Prostate gland (tissue), 2 donors: Measurements from ENCODE around the gene HRNR. TPM values are rescaled to one million over a fixed set of nuclear protein-coding genes. Genes with fewer than 3 reads are reported as not detected.
"Not testable (repeated sequence)": the region's sequence is repeated elsewhere in the genome, so short reads cannot be mapped to it uniquely, and the experiment has no call there.

Source experiments
- DNase-seq: peaks from one replicate; pipeline ENCODE4 v3.0.0-alpha.2; 2019; ENCODE audit warnings: low spot score
- H3K27ac ChIP-seq, 2 donors: fragments of 200-600 bp; sonication (generic); 2 replicates each; pipeline ENCODE4 v1.5.1; 2017 to 2019
- H3K27me3 ChIP-seq: fragments of 200-600 bp; sonication (generic); replicated peaks from 2 replicates; pipeline ENCODE4 v1.5.1; 2019; ENCODE audit not compliant: insufficient read depth
- H3K36me3 ChIP-seq, 2 donors: fragments of 200-600 bp; sonication (generic); 1 replicate in 1 of 2; 2 replicates in 1 of 2; pipeline versions ENCODE4 v1.5.1 to v1.8.1; 2017 to 2019
- H3K4me1 ChIP-seq: fragments of 200-600 bp; sonication (generic); replicated peaks from 2 replicates; pipeline ENCODE4 v1.5.1; 2019
- H3K4me3 ChIP-seq, 2 donors: fragments of 200-600 bp; sonication (generic); 2 replicates each; pipeline ENCODE4 v1.5.1; 2017 to 2019
- H3K9me3 ChIP-seq: fragments of 200-600 bp; sonication (generic); 2 replicates; pipeline ENCODE4 v1.5.1; 2017
- POLR2A ChIP-seq: fragments of 450-650 bp; IDR thresholded peaks from one replicate; pipeline ENCODE4 v1.6.1; 2016; ENCODE audit warnings: antibody characterized with exemption, mild to moderate bottlenecking
- POLR2AphosphoS5 ChIP-seq: sonication (generic); formaldehyde crosslinking; IDR thresholded peaks from one replicate; pipeline ENCODE4 v1.6.1; 2017; ENCODE audit warnings: antibody characterized with exemption
- WGBS: methylation state at CpG from one replicate; pipeline ENCODE4 v1.1.5; 2018; 5-methylcytosine and 5-hydroxymethylcytosine counted together
- intact Hi-C: fragments of 100-400 bp; cut with DNase I; formaldehyde crosslinking; loops from one replicate; pipeline ENCODE4 v1.14.2; 2022
- total RNA-seq, 2 donors: library from RNA; depleted of rRNA; stranded (reverse); fragments of >200 nt; gene quantifications; one replicate each; pipeline ENCODE4 v1.1.0, GENCODE V29; 2016
- TF ChIP-seq, protein P1 (sequence below), 4 experiments: fragments of 200-600 bp in 2 of 4; fragments of 450-650 bp in 2 of 4; sonication (generic) in 2 of 4; IDR thresholded peaks; 1 replicate in 3 of 4; 2 replicates in 1 of 4; pipeline ENCODE4 v1.5.1; 2016 to 2019; ENCODE audit warnings: antibody characterized with exemption in 4 of 4, mild to moderate bottlenecking in 2 of 4, moderate library complexity in 2 of 4

The HRNR gene
- total RNA-seq, 2 donors from 2014 or later: 0.06 TPM; not detected in 1

DNA sequence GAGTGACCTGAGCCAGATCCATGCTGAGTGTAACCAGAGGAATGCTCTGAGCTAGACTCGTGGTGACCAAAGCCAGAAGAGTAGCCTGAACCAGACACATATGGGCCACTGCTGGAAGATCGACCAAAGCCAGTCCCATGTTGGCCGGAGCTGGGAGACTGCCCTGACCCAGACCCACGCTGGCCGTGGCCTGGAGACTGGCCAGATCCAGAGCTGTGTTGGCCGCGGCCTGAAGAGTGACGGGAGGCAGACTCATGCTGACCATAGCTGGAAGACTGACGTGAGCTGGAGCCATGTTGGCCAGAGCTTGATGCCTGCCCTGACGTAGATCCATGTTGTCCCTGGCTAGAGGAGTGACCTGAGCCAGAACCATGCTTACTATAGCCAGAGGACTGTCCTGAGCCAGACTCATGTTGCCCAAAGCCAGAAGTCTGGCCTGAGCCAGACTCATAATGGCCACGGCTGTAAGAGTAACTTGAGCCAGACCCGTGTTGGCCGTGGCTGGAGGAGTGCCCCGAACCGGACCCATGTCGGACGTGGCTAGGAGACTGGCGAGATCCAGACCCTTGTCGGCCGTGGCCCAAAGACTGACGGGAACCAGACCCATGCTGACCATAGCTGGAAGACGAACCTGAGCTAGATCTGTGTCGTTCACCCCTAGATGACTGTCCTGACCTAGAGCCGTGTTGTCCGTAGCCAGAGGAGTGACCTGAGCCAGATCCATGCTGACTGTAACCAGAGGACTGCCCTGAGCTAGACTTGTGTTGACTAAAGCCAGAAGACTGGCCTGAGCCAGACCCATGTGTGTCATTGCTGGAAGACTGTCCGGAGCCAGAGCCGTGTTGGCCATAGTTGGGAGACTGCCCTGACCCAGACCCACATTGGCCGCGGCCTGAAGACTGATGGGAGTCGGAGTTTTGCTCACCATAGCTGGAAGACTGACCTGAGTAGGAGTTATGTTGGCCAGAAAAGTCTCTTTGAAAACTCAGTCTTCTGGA lies 3.5 kb downstream of the HRNR start:
- Histone ChIP-seq H3K4me1 (no peaks in the 10 kb centered on the region), H3K4me3 (no peak overlapping the region), H3K36me3 (no peaks in the 10 kb centered on the region), H3K27me3 (no peaks in the 10 kb centered on the region), H3K9me3 (no peaks in the 10 kb centered on the region), H3K27ac (no peak overlapping the region)
- TF ChIP-seq, protein P1, sequence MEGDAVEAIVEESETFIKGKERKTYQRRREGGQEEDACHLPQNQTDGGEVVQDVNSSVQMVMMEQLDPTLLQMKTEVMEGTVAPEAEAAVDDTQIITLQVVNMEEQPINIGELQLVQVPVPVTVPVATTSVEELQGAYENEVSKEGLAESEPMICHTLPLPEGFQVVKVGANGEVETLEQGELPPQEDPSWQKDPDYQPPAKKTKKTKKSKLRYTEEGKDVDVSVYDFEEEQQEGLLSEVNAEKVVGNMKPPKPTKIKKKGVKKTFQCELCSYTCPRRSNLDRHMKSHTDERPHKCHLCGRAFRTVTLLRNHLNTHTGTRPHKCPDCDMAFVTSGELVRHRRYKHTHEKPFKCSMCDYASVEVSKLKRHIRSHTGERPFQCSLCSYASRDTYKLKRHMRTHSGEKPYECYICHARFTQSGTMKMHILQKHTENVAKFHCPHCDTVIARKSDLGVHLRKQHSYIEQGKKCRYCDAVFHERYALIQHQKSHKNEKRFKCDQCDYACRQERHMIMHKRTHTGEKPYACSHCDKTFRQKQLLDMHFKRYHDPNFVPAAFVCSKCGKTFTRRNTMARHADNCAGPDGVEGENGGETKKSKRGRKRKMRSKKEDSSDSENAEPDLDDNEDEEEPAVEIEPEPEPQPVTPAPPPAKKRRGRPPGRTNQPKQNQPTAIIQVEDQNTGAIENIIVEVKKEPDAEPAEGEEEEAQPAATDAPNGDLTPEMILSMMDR (IDR thresholded peaks at IDR 0.05): no peak
- TF ChIP-seq POLR2AphosphoS5 (no peak), POLR2A (no peak)
- DNase-seq: no peak
- intact Hi-C loops: no loop called here
- WGBS: 92% methylated on average over 30 of the region's 30 CpGs

DNA sequence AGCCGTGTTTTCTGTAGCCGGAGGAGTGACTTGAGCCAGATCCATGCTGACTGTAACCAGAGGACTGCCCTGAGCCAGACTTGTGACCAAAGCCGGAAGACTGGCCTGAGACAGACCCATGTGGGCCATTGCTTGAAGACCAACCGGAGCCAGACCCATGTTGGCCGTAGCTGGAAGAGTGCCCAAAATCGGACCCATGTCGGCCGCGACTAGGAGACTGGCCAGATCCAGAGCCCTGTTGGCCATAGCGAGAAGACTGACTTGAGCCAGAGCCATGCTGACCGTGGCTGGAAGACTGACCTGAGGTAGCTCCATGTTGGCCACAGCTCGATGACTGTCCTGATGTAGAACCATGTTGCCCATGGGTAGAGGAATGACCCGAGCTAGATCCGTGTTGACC lies 4.6 kb downstream of the HRNR start:
- H3K27me3 ChIP-seq, H3K36me3 ChIP-seq, DNase-seq, H3K4me3 ChIP-seq, intact Hi-C loops, H3K27ac ChIP-seq, H3K9me3 ChIP-seq, H3K4me1 ChIP-seq: not testable (repeated sequence)
- 92% methylated on average over 13 of the region's 14 CpGs for WGBS

DNA sequence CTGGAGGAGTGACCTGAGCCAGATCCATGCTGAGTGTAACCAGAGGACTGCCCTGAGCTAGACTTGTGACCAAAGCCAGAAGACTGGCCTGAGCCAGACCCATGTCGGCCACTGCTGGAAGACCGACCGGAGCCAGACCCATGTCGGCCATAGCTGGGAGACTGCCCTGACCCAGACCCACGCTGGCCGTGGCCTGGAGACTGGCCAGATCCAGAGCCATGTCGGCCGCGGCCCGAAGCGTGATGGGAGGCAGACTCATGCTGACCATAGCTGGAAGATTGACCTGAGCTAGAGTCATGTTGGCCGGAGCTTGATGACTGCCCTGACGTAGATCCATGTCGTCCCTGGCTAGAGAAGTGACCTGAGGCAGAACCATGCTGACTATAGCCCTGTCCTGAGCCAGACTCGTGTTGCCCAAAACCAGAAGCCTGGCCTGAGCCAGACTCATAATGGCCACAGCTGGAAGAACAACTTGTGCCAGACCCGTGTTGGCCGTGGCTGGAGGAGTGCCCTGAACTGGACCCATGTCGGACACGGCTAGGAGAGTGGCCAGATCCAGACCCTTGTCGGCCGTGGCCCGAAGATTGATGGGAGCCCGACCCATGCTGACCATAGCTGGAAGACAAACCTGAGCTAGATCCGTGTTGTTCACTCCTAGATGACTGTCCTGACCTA lies 5.1 kb downstream of the HRNR start:
- 93% methylated on average over 24 of the region's 24 CpGs for WGBS
- H3K9me3 ChIP-seq: no peaks in the 10 kb centered on the region
- H3K36me3 ChIP-seq: no peaks in the 10 kb centered on the region
- no peak overlapping the region for H3K27ac ChIP-seq
- H3K4me1 ChIP-seq: no peaks in the 10 kb centered on the region
- DNase-seq: no peak
- no peaks in the 10 kb centered on the region for H3K27me3 ChIP-seq
- intact Hi-C loops: no loop called here
- H3K4me3 ChIP-seq: no peak overlapping the region
- TF ChIP-seq POLR2A (no peak), POLR2AphosphoS5 (no peak)
- TF ChIP-seq, protein P1 (IDR thresholded peaks at IDR 0.05): no peak

DNA sequence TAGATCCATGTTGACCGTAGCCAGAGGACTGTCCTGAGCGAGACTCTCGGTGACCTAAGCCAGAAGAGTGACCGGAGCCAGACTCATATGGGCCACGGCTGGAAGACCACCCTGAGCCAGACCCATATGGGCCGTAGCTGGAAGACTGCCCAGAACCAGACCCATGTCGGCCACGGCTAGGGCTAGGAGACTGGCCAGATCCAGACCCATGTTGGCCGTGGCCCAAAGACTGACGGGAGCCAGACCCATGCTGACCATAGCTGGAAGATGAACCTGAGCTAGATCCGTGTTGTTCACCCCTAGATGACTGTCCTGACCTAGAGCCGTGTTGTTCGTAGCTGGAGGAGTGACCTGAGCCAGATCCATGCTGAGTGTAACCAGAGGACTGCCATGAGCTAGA lies 8.4 kb downstream of the HRNR start:
- H3K4me1 ChIP-seq, H3K27me3 ChIP-seq, DNase-seq, intact Hi-C loops, H3K4me3 ChIP-seq, H3K36me3 ChIP-seq, H3K27ac ChIP-seq, H3K9me3 ChIP-seq: not testable (repeated sequence)
- WGBS: 96% methylated on average over 8 of the region's 13 CpGs

DNA sequence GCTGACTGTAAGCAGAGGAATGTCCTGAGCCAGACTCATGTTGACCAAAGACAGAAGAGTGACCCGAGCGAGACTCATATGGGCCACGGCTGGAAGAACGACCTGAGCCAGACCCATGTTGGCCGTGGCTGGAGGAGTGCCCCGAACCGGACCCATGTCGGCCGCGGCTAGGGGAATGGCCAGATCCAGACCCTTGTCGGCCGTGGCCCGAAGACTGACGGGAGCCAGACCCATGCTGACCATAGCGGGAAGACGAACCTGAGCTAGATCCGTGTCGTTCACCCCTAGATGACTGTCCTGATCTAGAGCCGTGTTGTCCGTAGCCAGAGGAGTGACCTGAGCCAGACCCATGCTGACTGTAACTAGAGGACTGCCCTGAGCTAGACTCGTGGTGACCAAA lies 9.1 kb downstream of the HRNR start:
- H3K4me1 ChIP-seq, H3K27ac ChIP-seq, intact Hi-C loops, H3K27me3 ChIP-seq, H3K4me3 ChIP-seq, H3K9me3 ChIP-seq, DNase-seq, H3K36me3 ChIP-seq: not testable (repeated sequence)
- WGBS: no CpG with 5 or more reads among the region's 21 CpGs

DNA sequence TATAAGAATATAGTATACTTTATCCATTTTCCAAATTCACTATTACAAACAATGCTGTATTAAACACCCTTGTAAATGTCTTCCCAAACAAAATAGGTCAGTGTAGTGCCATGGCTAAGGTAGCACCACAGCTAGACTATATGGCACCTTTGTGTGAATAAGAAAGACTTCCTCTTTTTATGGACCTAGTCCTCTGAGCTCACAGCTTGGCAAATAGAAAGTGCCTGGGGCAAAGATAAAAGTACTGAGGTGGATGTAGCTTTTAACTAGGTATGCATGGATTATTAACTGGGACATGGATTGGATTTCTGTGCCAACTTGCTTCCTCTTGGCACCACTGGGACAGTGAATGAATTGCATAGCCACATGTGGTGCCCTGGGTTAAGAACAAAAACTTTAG lies 25.0 kb downstream of the HRNR start:
- TF ChIP-seq, protein P1 (IDR thresholded peaks at IDR 0.05): no peak
- TF ChIP-seq POLR2AphosphoS5 (peak; percentile 16), POLR2A (no peak)
- Histone ChIP-seq H3K9me3 (no peaks in the 10 kb centered on the region), H3K4me1 (no peaks in the 10 kb centered on the region), H3K36me3 (no peaks in the 10 kb centered on the region), H3K4me3 (no peak overlapping the region), H3K27ac (no peak overlapping the region), H3K27me3 (no peaks in the 10 kb centered on the region)
- no peak for DNase-seq
- intact Hi-C loops: no loop called here
